H1 (cell line): Measurements from ENCODE around the gene TMEM255A. TPM values are rescaled to one million over a fixed set of nuclear protein-coding genes. Genes with fewer than 3 reads are reported as not detected.

Experiments
- EP300 ChIP-seq, 2 experiments: IDR thresholded peaks; 1 replicate in 1 of 2; 2 replicates in 1 of 2; pipeline ENCODE4 v1.6.1; 2011 to 2012; ENCODE audit warnings: low read depth in 2 of 2, low read length in 2 of 2, mild to moderate bottlenecking in 2 of 2, borderline replicate concordance in 1 of 2, inconsistent platforms in 1 of 2, moderate library complexity in 1 of 2
- HDAC6 ChIP-seq: IDR thresholded peaks from one replicate; pipeline ENCODE4 v1.7.1; 2012; ENCODE audit warnings: low read depth, mild to moderate bottlenecking, inconsistent platforms, low read length, moderate library complexity
- SP4 ChIP-seq: IDR thresholded peaks from 2 replicates; pipeline ENCODE4 v1.6.1; 2012; ENCODE audit warnings: low read length, inconsistent platforms
- TCF12 ChIP-seq: IDR thresholded peaks from 2 replicates; pipeline ENCODE4 v1.6.1; 2011; ENCODE audit warnings: low read depth, mild to moderate bottlenecking, low read length
- polyA plus RNA-seq, 7 experiments: library from polyadenylated mRNA; depleted of rRNA in 3 of 7; stranded (reverse) in 5 of 7; unstranded in 2 of 7; fragments of >200 nt in 5 of 7; fragments of 200-250 nt in 2 of 7; gene quantifications; 1 replicate in 5 of 7; 2 replicates in 1 of 7; 4 replicates in 1 of 7; pipeline versions ENCODE4 v1.2.1 to v1.2.3, GENCODE V29; 2011 to 2013; ENCODE audit warnings: missing spikeins in 2 of 7, mixed read lengths in 2 of 7
- total RNA-seq: library from RNA; stranded (reverse); fragmentation: NEBNext Ultra II Directional; extraction: Animal tissue kit (Norgen Biotek cat#: 25700); gene quantifications from 2 replicates; pipeline ENCODE4 v1.2.1, GENCODE V29; 2021
- TF ChIP-seq, protein P1 (sequence below): IDR thresholded peaks from 2 replicates; pipeline ENCODE4 v1.6.1; 2012; ENCODE audit warnings: inconsistent platforms
- TF ChIP-seq, protein P2 (sequence below), 3 experiments: IDR thresholded peaks; 1 replicate in 2 of 3; 2 replicates in 1 of 3; pipeline versions ENCODE4 v1.5.1 to v1.6.1; 2011; ENCODE audit warnings: low read length in 3 of 3, mild to moderate bottlenecking in 3 of 3, inconsistent platforms in 2 of 3, low read depth in 1 of 3, moderate library complexity in 1 of 3; ENCODE audit not compliant: insufficient read depth in 1 of 3; ENCODE audit errors: control extremely low read depth in 1 of 3

Gene TMEM255A
- total and polyA plus RNA-seq, 2 of the 8 experiments (the other 6 are each of a cell fraction or from before 2014, with no cell fraction given), result 0.73 to 2.3 TPM

DNA sequence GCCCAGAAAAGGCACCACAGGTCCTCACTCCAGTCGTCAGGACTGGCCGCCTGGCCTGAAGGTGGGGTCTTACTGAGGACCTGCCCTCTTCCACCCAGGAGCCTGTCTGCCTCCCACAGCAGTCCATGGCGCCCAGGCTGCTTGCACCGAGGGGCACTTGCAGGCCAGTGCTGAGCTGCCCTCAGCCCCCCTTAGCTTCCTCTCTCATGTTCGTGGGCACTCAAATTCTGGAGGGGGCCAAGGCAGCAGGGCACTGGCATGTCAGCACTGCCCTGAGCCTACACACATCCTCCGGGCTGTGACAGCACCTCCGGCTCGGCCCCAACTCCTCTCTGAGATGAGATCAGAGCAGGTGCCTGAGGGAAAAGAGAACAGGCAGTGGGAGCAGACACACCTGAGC is 87.9 kb downstream of the TMEM255A start (continued):
- TF ChIP-seq, protein P1, sequence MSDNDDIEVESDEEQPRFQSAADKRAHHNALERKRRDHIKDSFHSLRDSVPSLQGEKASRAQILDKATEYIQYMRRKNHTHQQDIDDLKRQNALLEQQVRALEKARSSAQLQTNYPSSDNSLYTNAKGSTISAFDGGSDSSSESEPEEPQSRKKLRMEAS, result no peak
- TF ChIP-seq, protein P2, sequence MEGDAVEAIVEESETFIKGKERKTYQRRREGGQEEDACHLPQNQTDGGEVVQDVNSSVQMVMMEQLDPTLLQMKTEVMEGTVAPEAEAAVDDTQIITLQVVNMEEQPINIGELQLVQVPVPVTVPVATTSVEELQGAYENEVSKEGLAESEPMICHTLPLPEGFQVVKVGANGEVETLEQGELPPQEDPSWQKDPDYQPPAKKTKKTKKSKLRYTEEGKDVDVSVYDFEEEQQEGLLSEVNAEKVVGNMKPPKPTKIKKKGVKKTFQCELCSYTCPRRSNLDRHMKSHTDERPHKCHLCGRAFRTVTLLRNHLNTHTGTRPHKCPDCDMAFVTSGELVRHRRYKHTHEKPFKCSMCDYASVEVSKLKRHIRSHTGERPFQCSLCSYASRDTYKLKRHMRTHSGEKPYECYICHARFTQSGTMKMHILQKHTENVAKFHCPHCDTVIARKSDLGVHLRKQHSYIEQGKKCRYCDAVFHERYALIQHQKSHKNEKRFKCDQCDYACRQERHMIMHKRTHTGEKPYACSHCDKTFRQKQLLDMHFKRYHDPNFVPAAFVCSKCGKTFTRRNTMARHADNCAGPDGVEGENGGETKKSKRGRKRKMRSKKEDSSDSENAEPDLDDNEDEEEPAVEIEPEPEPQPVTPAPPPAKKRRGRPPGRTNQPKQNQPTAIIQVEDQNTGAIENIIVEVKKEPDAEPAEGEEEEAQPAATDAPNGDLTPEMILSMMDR (IDR thresholded peaks at IDR 0.05; ENCODE audit: control extremely low read depth in 1 of 3, insufficient read depth in 1 of 3, low read depth in 1 of 3, low read length in 3 of 3), result no peak
- TF ChIP-seq HDAC6, result no peak
- no peak for TF ChIP-seq SP4
- no peak for TF ChIP-seq TCF12
- TF ChIP-seq EP300 (IDR thresholded peaks at IDR 0.05; ENCODE audit: borderline replicate concordance in 1 of 2, low read depth in 2 of 2, low read length in 2 of 2), result no peak
- TF ChIP-seq, all 59 proteins: peak for 0
